ENCODE measurements around the gene DLK1.

DLK1 gene

DNA sequence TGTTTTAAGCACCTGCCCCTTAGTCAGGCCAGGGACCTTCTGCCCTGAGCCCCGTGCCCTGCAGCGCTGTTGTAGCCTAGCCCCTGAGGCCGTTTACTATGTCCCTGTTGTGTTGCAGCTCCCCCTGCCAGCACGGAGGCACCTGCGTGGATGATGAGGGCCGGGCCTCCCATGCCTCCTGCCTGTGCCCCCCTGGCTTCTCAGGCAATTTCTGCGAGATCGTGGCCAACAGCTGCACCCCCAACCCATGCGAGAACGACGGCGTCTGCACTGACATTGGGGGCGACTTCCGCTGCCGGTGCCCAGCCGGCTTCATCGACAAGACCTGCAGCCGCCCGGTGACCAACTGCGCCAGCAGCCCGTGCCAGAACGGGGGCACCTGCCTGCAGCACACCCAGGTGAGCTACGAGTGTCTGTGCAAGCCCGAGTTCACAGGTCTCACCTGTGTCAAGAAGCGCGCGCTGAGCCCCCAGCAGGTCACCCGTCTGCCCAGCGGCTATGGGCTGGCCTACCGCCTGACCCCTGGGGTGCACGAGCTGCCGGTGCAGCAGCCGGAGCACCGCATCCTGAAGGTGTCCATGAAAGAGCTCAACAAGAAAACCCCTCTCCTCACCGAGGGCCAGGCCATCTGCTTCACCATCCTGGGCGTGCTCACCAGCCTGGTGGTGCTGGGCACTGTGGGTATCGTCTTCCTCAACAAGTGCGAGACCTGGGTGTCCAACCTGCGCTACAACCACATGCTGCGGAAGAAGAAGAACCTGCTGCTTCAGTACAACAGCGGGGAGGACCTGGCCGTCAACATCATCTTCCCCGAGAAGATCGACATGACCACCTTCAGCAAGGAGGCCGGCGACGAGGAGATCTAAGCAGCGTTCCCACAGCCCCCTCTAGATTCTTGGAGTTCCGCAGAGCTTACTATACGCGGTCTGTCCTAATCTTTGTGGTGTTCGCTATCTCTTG lies 7.6 kb downstream of the DLK1 start:
- no peak for DNase-seq

DNA sequence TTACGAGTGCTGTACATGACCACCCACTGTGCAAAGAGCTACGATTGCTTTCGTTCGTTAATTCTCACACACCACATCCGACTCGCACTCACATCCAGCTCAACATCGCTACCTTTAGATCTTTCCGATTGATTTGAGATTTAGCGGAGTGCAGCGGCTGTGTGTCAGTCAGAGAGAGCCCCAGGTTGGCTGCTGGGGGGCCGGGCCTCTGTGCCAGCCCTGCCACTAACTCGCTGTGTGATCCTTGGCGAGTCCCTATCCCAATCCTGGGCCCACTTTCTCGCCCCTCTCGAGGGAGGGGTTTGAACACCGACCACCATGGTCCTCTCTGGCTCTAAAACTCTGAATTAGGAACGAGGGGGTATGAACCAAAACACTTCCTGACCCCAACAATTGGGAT lies 8.6 kb downstream of the DLK1 start:
- no peak for DNase-seq

DNA sequence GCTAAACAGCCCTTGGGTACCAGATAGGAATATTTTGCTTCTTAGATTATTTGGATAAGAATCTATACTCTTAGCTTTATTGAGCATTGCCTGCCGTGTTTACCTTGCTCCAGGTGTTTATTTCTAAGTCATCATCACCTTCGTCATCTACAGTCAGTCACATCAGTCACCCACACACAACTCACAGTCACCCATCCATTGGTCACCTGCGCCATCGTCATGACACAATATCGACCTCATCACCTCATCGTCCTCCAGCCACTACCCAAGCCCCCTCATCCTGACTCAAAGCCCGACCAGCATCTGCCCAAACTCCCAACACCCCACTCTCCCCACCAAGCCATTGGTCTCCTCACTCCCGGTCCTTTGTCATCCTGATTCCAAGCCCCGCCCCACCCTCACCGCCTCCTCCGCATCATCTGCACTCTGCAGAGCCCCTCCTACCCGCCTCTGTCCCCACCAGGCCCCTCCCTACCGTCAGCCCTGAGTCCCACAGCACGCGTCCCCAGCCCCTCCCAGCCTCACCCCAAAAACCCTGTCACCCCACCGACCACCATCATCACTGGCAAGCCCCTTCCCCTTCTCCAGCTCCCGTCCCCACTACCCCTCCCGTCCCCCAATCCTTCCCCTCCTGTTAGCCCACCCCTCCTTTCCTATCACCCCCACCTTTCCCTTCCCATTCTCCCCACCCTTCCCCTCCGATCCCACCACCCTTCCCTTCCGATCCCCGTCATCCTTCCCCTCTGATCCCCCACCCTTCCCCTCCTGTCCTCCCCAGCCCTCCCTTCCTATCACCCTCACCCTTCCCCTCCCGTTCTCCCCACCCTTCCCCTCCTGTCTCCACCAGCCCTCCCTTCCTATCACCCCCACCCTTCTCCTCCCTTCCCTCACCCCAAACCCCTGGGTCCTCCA lies 9.8 kb downstream of the DLK1 start:
- DNase-seq = no peak

GRCh38 chr14:100737526-100737925 lies 10.8 kb downstream of the DLK1 start:
- no peak for DNase-seq

DNA sequence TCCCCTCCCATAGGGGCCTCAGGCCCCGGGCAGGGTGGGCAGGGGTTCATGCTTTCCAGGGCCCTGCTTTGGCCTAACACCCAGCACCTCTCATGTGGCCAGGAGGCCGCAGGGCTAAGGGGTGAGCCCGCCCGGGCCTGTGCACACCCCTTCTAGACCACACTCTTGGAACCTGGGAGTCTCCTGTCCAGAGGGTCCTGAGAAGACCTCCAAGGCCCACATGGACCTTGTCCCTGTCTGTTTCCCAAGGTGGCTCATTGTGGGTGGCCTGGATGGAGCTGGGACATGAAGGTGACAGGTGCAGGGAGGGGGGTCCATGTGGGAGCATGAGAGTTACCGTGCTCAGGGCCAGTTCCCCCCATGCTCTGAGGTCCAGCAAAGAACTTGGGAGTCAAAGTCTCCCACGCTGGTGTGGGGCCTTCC lies 11.6 kb downstream of the DLK1 start:
- DNase-seq = no peak

GRCh38 chr14:100738704-100739131 lies 12.0 kb downstream of the DLK1 start:
- DNase-seq = no peak

DNA sequence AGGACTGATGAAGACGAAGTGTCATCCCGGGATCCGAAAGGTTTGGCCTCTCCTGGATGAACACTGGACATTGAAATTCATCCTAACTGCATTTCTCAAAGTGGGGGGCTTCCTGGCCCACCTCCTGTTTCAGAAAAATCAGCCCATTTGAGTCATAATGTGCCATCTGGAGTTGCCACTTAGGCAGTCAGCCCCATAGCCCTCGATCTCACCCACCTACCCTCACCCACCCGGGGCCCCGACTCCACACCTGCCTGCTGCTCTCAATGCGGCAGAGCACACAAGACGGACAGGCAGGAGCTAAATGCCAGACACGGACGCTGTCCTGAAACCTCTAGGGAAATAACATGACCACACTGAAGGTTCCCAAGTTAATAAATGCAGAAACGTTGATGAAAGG lies 12.6 kb downstream of the DLK1 start:
- no peak for DNase-seq

DNA sequence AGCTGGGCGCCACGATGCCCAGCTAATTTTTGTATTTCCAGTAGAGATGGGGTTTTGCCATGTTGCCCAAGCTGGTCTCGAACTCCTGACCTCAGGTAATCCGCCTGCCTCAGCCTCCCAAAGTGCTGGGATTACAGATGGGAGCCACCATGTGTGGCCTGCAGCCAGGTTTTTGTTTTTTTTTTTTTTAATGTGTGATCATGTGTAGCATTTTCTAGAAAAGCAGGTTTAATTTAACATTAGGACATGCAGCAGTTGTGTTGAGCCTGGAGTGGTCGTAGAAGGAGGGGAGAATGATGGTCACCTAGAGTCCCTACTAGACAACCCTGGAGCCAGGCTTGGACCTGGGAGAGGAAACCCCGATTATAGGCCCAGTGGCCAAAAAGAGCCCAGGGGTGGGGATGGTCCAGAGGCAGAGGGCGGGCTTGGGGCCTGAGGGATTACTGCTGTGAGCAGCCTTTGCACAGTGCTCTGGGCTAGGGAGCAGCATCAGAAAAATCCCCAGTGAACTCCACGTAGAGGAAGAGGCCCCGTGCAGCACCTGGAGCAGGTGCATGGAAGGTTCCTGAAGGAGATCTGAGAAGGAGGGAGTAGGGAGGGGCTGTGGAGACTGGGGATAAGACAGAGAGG lies 13.6 kb downstream of the DLK1 start:
- DNase-seq = no peak

GRCh38 chr14:100740929-100741328 lies 14.2 kb downstream of the DLK1 start:
- DNase-seq = no peak

DNA sequence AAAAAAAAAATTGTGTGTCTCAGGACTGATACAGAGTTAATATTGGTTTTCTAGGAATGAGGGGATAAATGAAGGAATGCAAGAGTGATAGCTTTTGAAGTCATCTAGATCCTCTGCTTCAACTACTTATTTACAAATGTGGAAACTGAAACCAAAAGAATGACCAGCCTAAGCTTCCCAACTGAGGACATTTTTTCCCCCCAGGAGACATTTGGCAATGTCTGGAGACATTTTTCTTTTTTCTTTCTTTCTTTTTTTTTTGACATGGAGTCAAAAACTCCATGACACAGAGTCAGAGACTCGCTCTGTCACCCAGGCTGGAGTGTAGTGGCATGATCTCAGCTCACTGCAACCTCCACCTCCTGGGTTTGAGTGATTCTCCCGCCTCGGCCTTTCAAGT lies 15.3 kb downstream of the DLK1 start:
- no peak for DNase-seq

DNA sequence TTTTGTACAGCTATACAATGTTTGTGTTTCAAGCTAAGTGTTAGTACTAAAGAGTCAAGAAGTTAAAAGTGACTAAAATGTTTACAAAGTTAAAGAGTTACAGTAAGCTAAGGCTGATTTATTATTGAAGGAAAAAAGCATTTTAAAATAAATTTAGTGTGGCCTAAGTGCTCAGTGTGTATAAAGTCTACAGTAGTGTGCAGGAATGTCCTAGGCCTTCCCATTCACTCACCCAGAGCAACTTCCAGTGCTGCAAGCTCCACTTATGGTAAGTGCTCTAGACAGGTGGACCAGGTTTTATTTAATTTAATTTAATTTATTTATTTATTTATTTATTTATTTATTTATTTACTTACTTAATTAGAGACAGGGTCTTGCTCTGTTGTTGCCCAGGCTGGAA lies 19.6 kb downstream of the DLK1 start:
- no peak for DNase-seq

- no peak for DNase-seq
These were observed 20.4 kb downstream of the DLK1 start for GRCh38 chr14:100747021-100747586.

GRCh38 chr14:100747736-100748135 lies 21.0 kb downstream of the DLK1 start:
- no peak for DNase-seq

DNA sequence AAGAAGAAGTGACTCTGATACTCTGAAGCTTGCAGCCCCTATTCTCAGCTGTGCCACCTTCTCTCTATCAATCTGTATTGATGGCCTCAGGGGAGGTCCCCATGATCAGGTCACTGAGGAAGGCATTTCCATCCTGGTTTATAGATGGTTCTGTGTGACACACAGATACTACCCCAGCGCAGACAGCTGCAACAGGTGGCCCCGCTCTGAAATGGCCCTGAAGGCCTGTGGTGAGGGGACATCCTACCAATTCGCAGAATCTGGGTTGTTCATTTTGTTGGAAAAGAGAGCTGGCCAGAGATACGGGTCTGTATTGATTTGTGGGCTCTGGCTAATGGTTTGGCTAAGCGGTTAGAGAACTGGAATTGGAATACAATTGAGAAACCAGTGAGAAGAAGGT lies 21.7 kb downstream of the DLK1 start:
- DNase-seq = no peak

GRCh38 chr14:100748944-100749343 lies 22.3 kb downstream of the DLK1 start:
- no peak for DNase-seq

DNA sequence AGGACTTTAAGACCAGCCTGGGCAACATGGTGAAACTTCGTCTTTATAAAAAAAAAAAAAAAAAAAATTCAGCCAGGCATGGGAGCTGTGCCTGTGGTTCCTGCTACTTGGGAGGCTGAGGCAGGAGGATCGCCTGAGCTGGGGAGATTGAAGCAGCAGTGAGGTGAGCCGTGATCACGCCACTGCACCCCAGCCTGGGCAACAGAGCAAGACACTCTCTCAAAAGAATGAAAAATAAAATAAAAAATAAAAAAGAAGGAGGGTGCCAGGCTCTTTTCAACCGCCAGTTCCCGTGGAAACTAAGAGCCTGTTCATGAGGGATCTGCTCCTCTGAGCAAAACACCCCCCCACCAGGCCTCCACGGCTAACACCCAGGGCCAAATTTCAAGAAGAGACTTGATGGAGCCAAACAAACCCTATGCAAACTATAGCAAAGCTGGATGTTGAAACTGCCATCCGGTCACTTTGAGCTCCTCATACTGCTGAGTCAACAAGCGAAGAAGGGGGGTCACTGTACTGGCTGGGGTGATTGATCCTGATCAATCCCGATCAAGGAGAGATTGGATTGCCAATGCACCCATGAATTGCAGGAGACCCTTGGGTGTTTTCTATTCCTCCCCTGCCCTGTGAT lies 23.4 kb downstream of the DLK1 start:
- no peak for DNase-seq

- no peak for DNase-seq
These were observed 24.3 kb downstream of the DLK1 start for GRCh38 chr14:100750762-100751699.

DNA sequence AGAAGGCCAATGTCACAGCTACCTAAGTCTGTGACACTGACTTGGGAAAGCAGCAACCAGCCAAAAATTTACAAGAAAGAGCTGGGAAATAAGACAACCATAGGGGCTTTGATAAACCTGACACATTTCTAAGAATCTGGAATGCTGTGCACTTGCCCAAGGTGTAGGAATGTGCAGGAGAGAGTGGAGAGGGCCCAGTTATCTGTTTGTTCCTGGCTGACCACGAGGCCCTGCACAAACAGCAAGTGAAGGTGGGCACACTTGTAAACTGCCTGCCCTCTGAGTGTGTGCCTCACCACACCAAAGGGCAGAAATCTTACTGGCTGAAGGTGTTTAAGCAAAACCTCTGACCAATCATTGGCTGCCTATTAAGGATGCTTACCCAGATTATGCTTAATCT lies 27.3 kb downstream of the DLK1 start:
- DNase-seq = no peak

DNA sequence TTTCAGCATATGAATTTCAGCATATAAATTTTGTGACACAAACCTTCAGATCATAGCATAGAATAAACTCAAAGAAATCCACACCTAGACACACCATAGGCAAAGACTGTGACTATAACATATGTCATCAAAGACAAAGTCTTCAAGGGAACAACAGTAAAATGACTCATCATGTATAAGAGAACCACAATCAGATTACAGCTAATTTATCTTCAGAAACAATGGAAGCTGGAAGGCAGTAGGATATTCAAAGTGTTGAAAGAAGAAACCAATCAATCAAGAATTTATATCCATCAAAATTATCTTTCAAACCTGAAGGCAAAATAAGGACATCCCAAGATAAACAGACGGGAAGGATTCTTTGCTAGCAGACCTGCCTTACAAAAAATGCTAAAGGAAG lies 29.0 kb downstream of the DLK1 start:
- no peak for DNase-seq

DNA sequence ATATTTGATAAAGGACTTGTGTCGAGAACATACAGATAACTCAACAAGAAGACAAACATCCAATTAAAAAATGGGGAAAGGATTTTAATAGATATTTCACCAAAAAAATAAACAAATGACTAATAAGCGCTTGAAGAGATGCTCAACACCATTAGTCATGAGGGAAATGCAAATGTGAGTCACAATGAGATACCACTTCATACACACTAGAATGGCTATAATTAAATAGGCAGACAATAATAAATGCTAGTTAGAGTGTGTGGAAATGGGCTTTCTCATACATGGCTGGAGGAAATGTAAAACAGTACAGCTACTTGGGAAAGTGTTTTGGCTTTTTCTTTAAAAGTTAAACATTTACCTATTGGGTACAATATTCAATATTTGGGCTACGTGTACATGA lies 34.8 kb downstream of the DLK1 start:
- DNase-seq = no peak

DNA sequence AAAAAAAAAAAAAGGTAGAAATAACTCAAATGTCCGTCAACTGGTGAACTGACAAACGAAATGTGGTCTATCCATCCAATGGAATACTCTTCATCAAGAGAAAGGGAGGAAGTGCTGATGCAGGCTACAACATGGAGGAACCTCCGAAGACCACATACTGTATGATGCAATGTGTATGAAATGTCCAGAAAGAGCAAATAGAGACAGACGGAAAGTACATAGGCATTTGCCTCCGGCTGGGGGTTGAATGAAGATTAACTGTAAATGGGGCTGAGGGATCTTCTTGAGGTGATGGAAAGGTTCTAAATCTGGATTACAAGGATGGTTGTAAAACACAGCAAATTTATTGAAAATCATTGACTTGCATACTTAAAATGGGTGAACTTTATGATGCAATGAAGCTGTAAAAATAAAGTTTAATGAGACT lies 35.4 kb downstream of the DLK1 start:
- DNase-seq = no peak

Measured in stimulated activated CD4-positive, alpha-beta T cell treated with anti-CD3 and anti-CD28 coated beads, Interleukin-2, amount 100 ng/mL, for 48 hours (primary cell).